GM12878 (cell line): ENCODE data around the gene PLXNA2. TPM values are rescaled to one million over a fixed set of nuclear protein-coding genes. Genes with fewer than 3 reads are reported as not detected.

ENCODE experiments used
- ATAC-seq: fragments of 200-7000 bp; cut with Tn5 transposase; 3 replicates; pipeline ENCODE4 v1.9.1; 2020; ENCODE audit warnings: mild to moderate bottlenecking, moderate library complexity
- BruUV-seq: library from RNA; stranded (reverse); fragments of 400-500 nt; replicated peaks from 2 replicates; lab custom pipeline; 2021; lab: Mats Ljungman, UMichigan
- CTCF ChIA-PET: fragments of 300-600 bp; sonication (Branson Sonifier 250); formaldehyde crosslinking; extraction: SDS; loops from one replicate; lab custom pipeline; 2021; ENCODE audit warnings: inconsistent platforms; lab: Yijun Ruan, JAX
- POLR2A ChIA-PET: fragments of 350-600 bp; formaldehyde crosslinking; extraction: SDS; loops from one replicate; lab custom pipeline; 2021; ENCODE audit warnings: inconsistent platforms; lab: Charles Lee
- RAD21 ChIA-PET: fragments of 300-600 bp; sonication (Branson Sonifier 250); formaldehyde crosslinking; loops from one replicate; lab custom pipeline; 2023; ENCODE audit warnings: antibody characterized with exemption; ENCODE audit not compliant: unreplicated experiment; lab: Charles Lee
- SMC1A ChIA-PET: fragments of 300-600 bp; sonication (Branson Sonifier 250); formaldehyde crosslinking; loops from one replicate; lab custom pipeline; 2023; ENCODE audit not compliant: unreplicated experiment, uncharacterized antibody; lab: Charles Lee
- DNase-seq: peaks from one replicate; pipeline ENCODE4 v3.0.0-alpha.2; 2011; ENCODE audit warnings: low read depth, low spot score
- FAIRE-seq: peaks from 3 replicates; lab custom pipeline; 2011; peaks lifted over from hg19 to GRCh38; lab: Jason Lieb, UNC
- H2AFZ ChIP-seq: 2 replicates; pipeline ENCODE4 v1.6.0; 2011; ENCODE audit warnings: low read depth, low read length, control low read depth; ENCODE audit not compliant: control insufficient read depth
- H3K27ac ChIP-seq: 2 replicates; pipeline ENCODE4 v1.5.1; 2011; ENCODE audit warnings: control low read depth; ENCODE audit not compliant: control insufficient read depth, insufficient read depth
- H3K27me3 ChIP-seq, 2 experiments: replicated peaks in 1 of 2; 2 replicates each; pipeline versions ENCODE4 v1.6.0 to v1.6.1; 2011; ENCODE audit warnings: low read length in 1 of 2; ENCODE audit not compliant: control insufficient read depth in 2 of 2, insufficient read depth in 2 of 2
- H3K36me3 ChIP-seq, 2 experiments: 2 replicates each; pipeline ENCODE4 v1.5.1; 2011; ENCODE audit warnings: low read length in 1 of 2; ENCODE audit not compliant: control insufficient read depth in 2 of 2, insufficient read depth in 2 of 2
- H3K4me1 ChIP-seq: 2 replicates; pipeline ENCODE4 v1.6.1; 2011; ENCODE audit warnings: mild to moderate bottlenecking, low read length, moderate library complexity, mixed read lengths; ENCODE audit not compliant: control insufficient read depth, insufficient read depth
- H3K4me2 ChIP-seq: 2 replicates; pipeline ENCODE4 v1.6.0; 2011; ENCODE audit warnings: control low read depth; ENCODE audit not compliant: control insufficient read depth, insufficient read depth
- H3K4me3 ChIP-seq: fragments of 200-600 bp; sonication (generic); 2 replicates; pipeline ENCODE4 v1.5.1; 2016
- H3K79me2 ChIP-seq: 2 replicates; pipeline ENCODE4 v1.6.0; 2011; ENCODE audit warnings: low read length; ENCODE audit not compliant: control insufficient read depth, insufficient read depth
- H3K9ac ChIP-seq: 2 replicates; pipeline ENCODE4 v1.8.0; 2011; ENCODE audit warnings: low read length, control low read depth, mixed read lengths; ENCODE audit not compliant: control insufficient read depth, insufficient read depth
- H3K9me3 ChIP-seq: replicated peaks from 3 replicates; pipeline ENCODE4 v1.5.1; 2011; ENCODE audit warnings: mild to moderate bottlenecking, low read length; ENCODE audit not compliant: control insufficient read depth, insufficient read depth
- H4K20me1 ChIP-seq: 2 replicates; pipeline ENCODE4 v1.6.0; 2011; ENCODE audit not compliant: control insufficient read depth, insufficient read depth
- ATF2 ChIP-seq: IDR thresholded peaks from 2 replicates; pipeline ENCODE4 v1.6.1; 2012; ENCODE audit warnings: low read length, inconsistent platforms
- BMI1 ChIP-seq: fragments of 450-650 bp; IDR thresholded peaks from 2 replicates; pipeline ENCODE4 v1.6.1; 2016; ENCODE audit warnings: mild to moderate bottlenecking, moderate library complexity, borderline replicate concordance
- CBX3 ChIP-seq: fragments of 200-600 bp; sonication (generic); IDR thresholded peaks from 2 replicates; pipeline ENCODE4 v1.6.1; 2016; ENCODE audit warnings: low read depth, borderline replicate concordance
- CTCF ChIP-seq, 3 experiments: IDR thresholded peaks in 2 of 3; conservative IDR thresholded peaks in 1 of 3; 2 replicates each; pipeline ENCODE4 v1.5.1; 2011; ENCODE audit warnings: low read depth in 3 of 3, low read length in 3 of 3, mild to moderate bottlenecking in 3 of 3, control low read depth in 2 of 3, moderate library complexity in 2 of 3, inconsistent platforms in 1 of 3, mixed read lengths in 1 of 3; ENCODE audit not compliant: control insufficient read depth in 2 of 3, insufficient read depth in 1 of 3; ENCODE audit errors: extremely low read depth in 1 of 3
- E4F1 ChIP-seq: fragments of 450-650 bp; IDR thresholded peaks from 2 replicates; pipeline ENCODE4 v1.6.1; 2018; ENCODE audit warnings: borderline replicate concordance, mild to moderate bottlenecking; ENCODE audit not compliant: partially characterized antibody
- EED ChIP-seq: sonication (generic); IDR thresholded peaks from 2 replicates; pipeline ENCODE4 v1.6.1; 2016; ENCODE audit warnings: antibody characterized with exemption, low read depth
- FOXK2 ChIP-seq: fragments of 450-650 bp; IDR thresholded peaks from 2 replicates; pipeline ENCODE4 v1.6.1; 2017; ENCODE audit warnings: mild to moderate bottlenecking, moderate library complexity
- GABPA ChIP-seq: IDR thresholded peaks from 2 replicates; pipeline ENCODE4 v1.6.1; 2014; ENCODE audit warnings: antibody characterized with exemption, low read depth, mild to moderate bottlenecking, inconsistent platforms
- HCFC1 ChIP-seq: fragments of 150-350 bp; IDR thresholded peaks from 2 replicates; pipeline ENCODE4 v1.6.1; 2014; ENCODE audit warnings: low read length
- HDAC6 ChIP-seq: fragments of 200-600 bp; sonication (generic); IDR thresholded peaks from one replicate; pipeline ENCODE4 v1.8.0; 2017; ENCODE audit warnings: antibody characterized with exemption; ENCODE audit not compliant: unreplicated experiment
- IRF4 ChIP-seq: IDR thresholded peaks from 2 replicates; pipeline ENCODE4 v1.6.1; 2011; ENCODE audit warnings: low read depth, low read length
- MTA2 ChIP-seq: fragments of 450-650 bp; IDR thresholded peaks from 2 replicates; pipeline ENCODE4 v1.6.1; 2016; ENCODE audit warnings: low read depth, mild to moderate bottlenecking, moderate library complexity
- MXI1 ChIP-seq: fragments of 150-350 bp; IDR thresholded peaks from 2 replicates; pipeline ENCODE4 v1.6.1; 2011; ENCODE audit warnings: low read depth, mild to moderate bottlenecking, inconsistent platforms, low read length, improper control_type of control experiment
- POLR2A ChIP-seq: IDR thresholded peaks from 2 replicates; pipeline ENCODE4 v1.6.1; 2011; ENCODE audit warnings: low read depth, mild to moderate bottlenecking, low read length
- RB1 ChIP-seq: fragments of 450-650 bp; formaldehyde crosslinking; IDR thresholded peaks from 2 replicates; pipeline ENCODE4 v1.6.1; 2017; ENCODE audit warnings: mild to moderate bottlenecking, borderline replicate concordance
- REST ChIP-seq: IDR thresholded peaks from 2 replicates; pipeline ENCODE4 v1.6.1; 2012; ENCODE audit warnings: mild to moderate bottlenecking, low read depth, low read length
- RFX5 ChIP-seq: IDR thresholded peaks from 2 replicates; pipeline ENCODE4 v1.6.1; 2011; ENCODE audit warnings: low read depth, low read length, improper control_type of control experiment
- ZNF217 ChIP-seq: fragments of 450-650 bp; IDR thresholded peaks from 2 replicates; pipeline ENCODE4 v1.6.1; 2017; ENCODE audit warnings: antibody characterized with exemption, mild to moderate bottlenecking
- WGBS: methylation state at CpG from one replicate; pipeline ENCODE4 v1.1.6; 2016; ENCODE audit warnings: low lambda C conversion rate; ENCODE audit not compliant: insufficient replicate concordance, insufficient coverage; ENCODE audit errors: missing lambda C conversion rate; 5-methylcytosine and 5-hydroxymethylcytosine counted together
- in situ Hi-C: fragments of 300-500 bp; cut with MboI; formaldehyde crosslinking; loops from 9 replicates; pipeline ENCODE4 v1.14.3; 2018; ENCODE audit warnings: mixed read lengths
- intact Hi-C: fragments of 100-400 bp; cut with micrococcal nuclease; formaldehyde crosslinking; loops from one replicate; pipeline ENCODE4 v1.14.2; 2022; ENCODE audit not compliant: unreplicated experiment
- polyA plus RNA-seq, 11 experiments: library from polyadenylated mRNA; depleted of rRNA in 4 of 11; unstranded in 6 of 11; stranded (reverse) in 5 of 11; fragments of >200 nt; fragmentation: Nextera tagmentation in 4 of 11; fragmentation: Illumina TruSeq in 1 of 11; extraction: Ambion mirVana in 4 of 11; extraction: Trizol in 1 of 11; gene quantifications; 1 replicate in 1 of 11; 2 replicates in 10 of 11; pipeline versions ENCODE4 v1.2.1 to v1.2.3, GENCODE V29; 2011 to 2016; ENCODE audit warnings: inconsistent platforms in 2 of 11, missing spikeins in 2 of 11, low read depth in 1 of 11
- total RNA-seq, 4 experiments: library from RNA; depleted of rRNA in 3 of 4; stranded (reverse); fragments of >200 nt in 3 of 4; fragmentation: Illumina TruSeq in 1 of 4; extraction: Trizol in 1 of 4; gene quantifications; 2 replicates each; pipeline versions ENCODE4 v1.2.1 to v1.2.3, GENCODE V29; 2013 to 2021

PLXNA2 gene
- total and polyA plus RNA-seq, 10 of the 15 experiments (the other 5 are each of a cell fraction or from before 2014, with no cell fraction given) = under 0.01 to 0.08 (median 0.07) TPM; not detected in 4

- H3K36me3 ChIP-seq = no peaks in the 10 kb centered on the region
- no peaks in the 10 kb centered on the region for H3K9me3 ChIP-seq
- ChIA-PET POLR2A (no interaction called here), RAD21 (no interaction called here), CTCF (no interaction called here), SMC1A (no interaction called here)
- ATAC-seq (no peak), DNase-seq (no peak), FAIRE-seq (no peak)
- no peaks in the 10 kb centered on the region for H4K20me1 ChIP-seq
- H3K4me2 ChIP-seq = no peak overlapping the region
- BruUV-seq = no TSS peak
- H3K4me3 ChIP-seq = no peak overlapping the region
- in situ Hi-C loops = no loop called here
- H2AFZ ChIP-seq = no peak overlapping the region
- H3K9ac ChIP-seq = no peak overlapping the region
- WGBS = 8% methylated on average over 3 of the region's 3 CpGs
- no peaks in the 10 kb centered on the region for H3K79me2 ChIP-seq
- H3K27ac ChIP-seq = no peak overlapping the region
- no peaks in the 10 kb centered on the region for H3K4me1 ChIP-seq
- H3K27me3 ChIP-seq = peaks cover 6 to 16% of the 10 kb centered on the region in 2 experiments
- intact Hi-C loops = no loop called here
- TF ChIP-seq REST (no peak), E4F1 (no peak), RFX5 (no peak), ATF2 (no peak), POLR2A (no peak), EED (no peak), ZNF217 (no peak), GABPA (no peak), CTCF (IDR thresholded peaks at IDR 0.05 in 2 of 3, conservative IDR thresholded peaks at IDR 0.05 in 1 of 3; ENCODE audit: control insufficient read depth in 2 of 3, extremely low read depth in 1 of 3, insufficient read depth in 1 of 3, low read depth in 3 of 3, low read length in 3 of 3) (no peak), MTA2 (no peak), FOXK2 (no peak), MXI1 (no peak), HDAC6 (no peak), HCFC1 (no peak), BMI1 (no peak), RB1 (no peak), IRF4 (no peak), CBX3 (no peak)
Measured at GRCh38 chr1:208228026-208228425, 16.2 kb downstream of the PLXNA2 start.
